Heart left ventricle (tissue), 16 donors: ENCODE results near the gene DAB1. TPM values are rescaled to one million over a fixed set of nuclear protein-coding genes. Genes with fewer than 3 reads are reported as not detected.

ENCODE experiments used
- ATAC-seq, 4 donors: fragments of 200-7000 bp; cut with Tn5 transposase; one replicate each; pipeline ENCODE4 v1.9.1; 2020 to 2022; ENCODE audit warnings: moderate library complexity in 4 of 4, mild to moderate bottlenecking in 3 of 4, moderate number of reproducible peaks in 1 of 4
- DNase-seq, 5 donors: peaks; one replicate each; pipeline ENCODE4 v3.0.0-alpha.2; 2020
- H3K27ac ChIP-seq, 12 donors: fragments of 200-600 bp; sonication (generic) in 4 of 12; one replicate each; pipeline versions ENCODE4 v1.5.0 to v1.8.0; 2016 to 2022; ENCODE audit warnings: mild to moderate bottlenecking in 2 of 12
- H3K27me3 ChIP-seq, 9 donors: fragments of 200-600 bp; sonication (generic) in 2 of 9; one replicate each; pipeline versions ENCODE4 v1.5.1 to v1.8.0; 2016 to 2022; ENCODE audit warnings: mild to moderate bottlenecking in 3 of 9
- H3K36me3 ChIP-seq, 9 donors: fragments of 200-600 bp; sonication (generic) in 2 of 9; one replicate each; pipeline versions ENCODE4 v1.5.0 to v1.8.0; 2018 to 2022; ENCODE audit warnings: mild to moderate bottlenecking in 2 of 9
- H3K4me1 ChIP-seq, 12 donors: fragments of 200-600 bp; sonication (generic) in 4 of 12; one replicate each; pipeline versions ENCODE4 v1.5.0 to v1.8.0; 2016 to 2022; ENCODE audit warnings: mild to moderate bottlenecking in 3 of 12
- H3K4me3 ChIP-seq, 12 donors: fragments of 200-600 bp; sonication (generic) in 4 of 12; one replicate each; pipeline versions ENCODE4 v1.5.0 to v1.8.0; 2017 to 2022; ENCODE audit warnings: mild to moderate bottlenecking in 9 of 12, moderate library complexity in 4 of 12
- H3K9me3 ChIP-seq, 12 donors: fragments of 200-600 bp; sonication (generic) in 4 of 12; one replicate each; pipeline versions ENCODE4 v1.5.0 to v1.8.0; 2016 to 2022; ENCODE audit warnings: mild to moderate bottlenecking in 1 of 12
- POLR2A ChIP-seq, 2 donors: fragments of 450-650 bp; IDR thresholded peaks; one replicate each; pipeline ENCODE4 v1.6.1; 2017; ENCODE audit warnings: antibody characterized with exemption in 2 of 2, mild to moderate bottlenecking in 2 of 2, moderate library complexity in 2 of 2
- WGBS, 4 donors: extraction: QIAGEN DNeasy Blood & Tissue Kit in 2 of 4; methylation state at CpG; one replicate each; pipeline versions ENCODE4 v1.1.5 to v1.1.7; 2013 to 2018; 5-methylcytosine and 5-hydroxymethylcytosine counted together
- intact Hi-C, 10 donors: fragments of 100-400 bp; cut with DNase I; formaldehyde crosslinking; loops; one replicate each; pipeline versions ENCODE4 v1.11.1 to v1.14.2; 2022
- polyA plus RNA-seq, 2 donors: library from polyadenylated mRNA; stranded (reverse); fragments of 200-250 nt; gene quantifications; one replicate each; pipeline ENCODE4 v1.2.3, GENCODE V29; 2013
- total RNA-seq, 9 donors: library from RNA; depleted of rRNA in 2 of 9; stranded (reverse); fragments of >200 nt in 2 of 9; fragmentation: NEBNext Ultra II Directional in 3 of 9; extraction: Animal tissue kit (Norgen Biotek cat#: 25700) in 3 of 9; gene quantifications; one replicate each; pipeline versions ENCODE4 v1.1.0 to v1.2.4, GENCODE V29; 2016 to 2023
- TF ChIP-seq, protein P1 (sequence below), 12 donors: fragments of 200-600 bp; sonication (generic) in 4 of 12; IDR thresholded peaks; one replicate each; pipeline versions ENCODE4 v1.5.0 to v1.8.0; 2018 to 2022; ENCODE audit warnings: antibody characterized with exemption in 12 of 12, mild to moderate bottlenecking in 5 of 12
- donor health status: ischemic (EF 13 %, LVEDD 7.1; RV severe dilation, severe dysfunction).
- donor health status: healthy with polysubstance abuse.
- donor health status: DM: no; HTN: yes; CAD: no.
- donor health status: DM: no; HTN: no; CAD: no.
- donor health status: ischemic (EF 25% LVEDD 6.9; RV normal size, moderate dysfunction).
- donor health status: ischemic (EF 25% LVEDD 5.7; RV mildly dilated, moderate dysfunction).
- donor health status: healthy.
- donor health status: DM: yes; HTN: yes; CAD: no.
- donor health status: ischemic (EF 35%, LVEDD 5.7; RV mildly dilated, moderate dysfunction).
- donor health status: nonischemic (EF 11% LVEDD 7.7; RV severe dilation, severe dysfunction).
- donor health status: DM: yes; HTN: yes; CAD: no.
- donor health status: PGD.
- donor health status: ischemic (EF 29% LVEDD 5.4; RV normal size, mild dysfunction).
- donor health status: nonischemic (EF 23%, LVEDD 6.1; RV moderate dilation, normal function).

DAB1 gene
- total and polyA plus RNA-seq, 11 donors: 0.26 to 28.8 (median 5.2) TPM

DNA sequence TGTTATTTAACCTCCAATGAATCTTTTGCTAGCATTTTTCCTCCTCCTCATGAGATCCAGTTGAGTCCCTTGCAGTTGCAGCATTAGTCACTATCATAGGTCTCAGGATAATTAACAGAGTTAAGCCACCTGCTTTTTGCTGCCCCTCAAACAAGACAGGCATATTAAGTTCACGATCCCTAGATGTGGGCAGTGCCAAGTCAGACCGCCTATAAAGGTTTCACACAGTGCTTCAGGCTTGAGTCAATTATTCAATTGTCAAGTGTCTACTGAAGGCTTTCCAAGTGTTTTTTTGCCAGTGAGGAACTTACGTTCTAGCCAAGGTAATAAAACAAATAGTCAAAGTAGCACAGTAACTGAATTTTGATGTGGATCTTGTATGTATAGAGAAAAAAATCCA, 175.0 kb downstream of the DAB1 start:
- no peak for TF ChIP-seq POLR2A (IDR thresholded peaks at IDR 0.05)
- TF ChIP-seq, protein P1, sequence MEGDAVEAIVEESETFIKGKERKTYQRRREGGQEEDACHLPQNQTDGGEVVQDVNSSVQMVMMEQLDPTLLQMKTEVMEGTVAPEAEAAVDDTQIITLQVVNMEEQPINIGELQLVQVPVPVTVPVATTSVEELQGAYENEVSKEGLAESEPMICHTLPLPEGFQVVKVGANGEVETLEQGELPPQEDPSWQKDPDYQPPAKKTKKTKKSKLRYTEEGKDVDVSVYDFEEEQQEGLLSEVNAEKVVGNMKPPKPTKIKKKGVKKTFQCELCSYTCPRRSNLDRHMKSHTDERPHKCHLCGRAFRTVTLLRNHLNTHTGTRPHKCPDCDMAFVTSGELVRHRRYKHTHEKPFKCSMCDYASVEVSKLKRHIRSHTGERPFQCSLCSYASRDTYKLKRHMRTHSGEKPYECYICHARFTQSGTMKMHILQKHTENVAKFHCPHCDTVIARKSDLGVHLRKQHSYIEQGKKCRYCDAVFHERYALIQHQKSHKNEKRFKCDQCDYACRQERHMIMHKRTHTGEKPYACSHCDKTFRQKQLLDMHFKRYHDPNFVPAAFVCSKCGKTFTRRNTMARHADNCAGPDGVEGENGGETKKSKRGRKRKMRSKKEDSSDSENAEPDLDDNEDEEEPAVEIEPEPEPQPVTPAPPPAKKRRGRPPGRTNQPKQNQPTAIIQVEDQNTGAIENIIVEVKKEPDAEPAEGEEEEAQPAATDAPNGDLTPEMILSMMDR (IDR thresholded peaks at IDR 0.05): no peak
- DNase-seq (no peak), ATAC-seq (no peak)
- Histone ChIP-seq H3K36me3 (no peaks in the 10 kb centered on the region), H3K9me3 (no peaks in the 10 kb centered on the region), H3K27ac (no peak overlapping the region), H3K27me3 (no peaks in the 10 kb centered on the region), H3K4me1 (peaks cover 0 to 5% (median 0%) of the 10 kb centered on the region in 12 donors), H3K4me3 (no peak overlapping the region)
- 76 to 91% (median 82%) methylated on average over 3 of the region's 3 CpGs for WGBS, 4 donors
- intact Hi-C loops: no loop called here

DNA sequence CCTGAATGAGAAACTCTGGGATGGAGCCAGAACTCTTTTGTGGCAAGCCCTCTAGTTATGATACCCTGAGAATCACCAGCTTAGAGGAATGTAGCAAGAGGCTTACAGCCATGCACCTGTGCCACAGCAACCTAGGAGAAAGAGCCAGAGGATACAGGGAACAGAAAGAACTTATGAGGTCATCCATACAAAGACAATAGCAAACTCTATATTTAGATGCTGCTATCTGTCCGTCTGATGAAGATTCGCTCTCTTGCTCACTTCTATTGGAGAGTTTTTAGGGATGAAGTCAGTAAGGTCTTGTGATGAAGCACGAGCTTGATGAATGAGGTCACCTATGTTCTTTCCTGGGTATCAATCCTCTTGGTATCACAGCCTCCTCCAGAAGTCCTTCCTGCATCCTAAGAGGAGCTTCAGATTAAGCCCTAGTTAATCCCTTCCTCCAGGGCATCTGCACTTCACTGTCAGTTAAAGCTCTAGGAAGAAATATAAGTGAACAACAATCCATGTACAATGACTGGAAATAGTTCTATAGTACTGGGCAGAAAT, 185.6 kb downstream of the DAB1 start:
- Histone ChIP-seq H3K4me3 (no peak overlapping the region), H3K4me1 (no peaks in the 10 kb centered on the region), H3K27me3 (no peaks in the 10 kb centered on the region), H3K36me3 (no peaks in the 10 kb centered on the region), H3K9me3 (no peaks in the 10 kb centered on the region), H3K27ac (no peak overlapping the region)
- ATAC-seq (no peak), DNase-seq (no peak)
- WGBS, 4 donors: 60 to 68% (median 66%) methylated on average over 3 of the region's 3 CpGs
- no peak for TF ChIP-seq POLR2A (IDR thresholded peaks at IDR 0.05)
- TF ChIP-seq, protein P1 (IDR thresholded peaks at IDR 0.05): no peak
- intact Hi-C loops: no loop called here

DNA sequence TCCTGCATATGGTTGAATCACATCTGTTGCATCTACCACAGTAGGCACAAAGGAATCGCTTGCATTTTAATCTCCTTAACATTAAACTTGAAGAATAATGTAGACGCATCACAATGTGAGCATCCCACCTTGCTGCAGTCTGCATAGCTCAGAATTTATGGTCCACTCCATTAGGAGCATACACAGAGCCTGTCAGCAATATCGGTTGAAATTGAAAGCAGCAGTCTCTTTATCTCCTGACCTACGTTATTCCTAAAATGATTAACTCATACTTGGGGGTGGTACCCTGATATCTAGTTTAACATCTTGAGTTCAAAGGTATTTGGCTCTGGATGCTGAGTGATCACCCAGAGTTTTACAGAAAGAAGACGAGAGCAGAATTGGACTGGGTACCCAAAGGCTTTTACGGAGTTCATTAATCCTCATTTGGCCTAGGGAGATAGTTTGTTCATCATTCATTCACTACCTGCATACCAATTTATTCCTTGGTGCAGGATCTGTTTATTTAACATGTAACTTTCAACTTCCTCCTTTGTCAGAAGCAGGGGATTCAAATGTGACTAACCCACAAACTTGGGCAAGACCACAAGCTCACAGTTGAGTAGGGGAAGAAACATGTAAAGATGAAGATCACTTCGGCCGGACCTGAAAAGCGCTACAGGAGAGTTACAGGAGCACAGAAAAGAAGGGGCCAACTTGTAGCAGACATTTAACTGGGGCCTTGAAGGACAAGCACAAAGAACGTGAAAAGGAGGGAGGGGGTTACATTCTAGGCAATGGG, 187.9 kb downstream of the DAB1 start:
- H3K4me3 ChIP-seq: no peak overlapping the region
- H3K36me3 ChIP-seq: no peaks in the 10 kb centered on the region
- DNase-seq (no peak), ATAC-seq (no peak)
- WGBS, 4 donors: 86 to 90% (median 88%) methylated on average over 10 of the region's 10 CpGs
- no peaks in the 10 kb centered on the region for H3K9me3 ChIP-seq
- H3K27me3 ChIP-seq: no peaks in the 10 kb centered on the region
- intact Hi-C loops: no loop called here
- no peaks in the 10 kb centered on the region for H3K4me1 ChIP-seq
- no peak overlapping the region for H3K27ac ChIP-seq
- TF ChIP-seq, protein P1 (IDR thresholded peaks at IDR 0.05): no peak
- no peak for TF ChIP-seq POLR2A (IDR thresholded peaks at IDR 0.05)

DNA sequence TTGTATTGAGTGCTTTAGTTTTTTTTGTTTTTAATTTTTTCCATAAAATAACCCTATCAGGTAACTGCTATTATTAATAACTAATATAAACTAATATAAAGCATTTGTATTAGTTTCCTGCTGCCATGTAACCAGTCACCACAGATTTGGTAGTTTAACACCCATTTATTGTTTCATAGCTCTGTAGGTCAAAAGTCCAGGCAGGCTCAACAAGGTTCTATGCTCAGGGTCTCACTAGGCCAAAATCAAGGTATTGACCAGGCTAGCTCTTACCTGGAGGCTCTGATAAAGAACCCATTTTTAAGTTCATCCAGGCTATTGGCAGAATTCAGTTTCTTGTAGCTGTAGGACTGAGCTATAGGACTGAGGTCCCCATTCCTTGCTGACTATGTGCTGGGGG, 189.4 kb downstream of the DAB1 start:
- Histone ChIP-seq H3K4me3 (no peak overlapping the region), H3K36me3 (no peaks in the 10 kb centered on the region), H3K9me3 (no peaks in the 10 kb centered on the region), H3K27ac (no peak overlapping the region), H3K27me3 (no peaks in the 10 kb centered on the region), H3K4me1 (no peaks in the 10 kb centered on the region)
- ATAC-seq (no peak), DNase-seq (no peak)
- intact Hi-C loops: no loop called here
- TF ChIP-seq POLR2A (IDR thresholded peaks at IDR 0.05): no peak
- TF ChIP-seq, protein P1 (IDR thresholded peaks at IDR 0.05): no peak
